ENCODE data around the gene RETREG3. TPM values are rescaled to one million over a fixed set of nuclear protein-coding genes. Genes with fewer than 3 reads are reported as not detected.
"Not testable (repeated sequence)": the region's sequence is repeated elsewhere in the genome, so short reads cannot be mapped to it uniquely, and the experiment has no call there.

Gene RETREG3
- polyA plus RNA-seq, 5 donors: 46.1 to 65.3 (median 56.0) TPM

GRCh38 chr17:42553866-42554249, 55.3 kb downstream of the RETREG3 start:
- no peak for DNase-seq

GRCh38 chr17:42553161-42553818, 55.9 kb downstream of the RETREG3 start:
- DNase-seq: no peak

- not testable (repeated sequence) for DNase-seq
Observed at GRCh38 chr17:42552736-42553135, 56.4 kb downstream of the RETREG3 start, which contains the start of gene HSD17B1. Gene HSD17B1, plus strand, starts transcription at chr17:42552923. Its CDS starts 11 bp downstream, at chr17:42552934.

- no peak for DNase-seq
Observed at GRCh38 chr17:42548993-42549755, 60.0 kb downstream of the RETREG3 start.

- no peak for DNase-seq
Observed at GRCh38 chr17:42548070-42548837, 60.9 kb downstream of the RETREG3 start.

- no peak for DNase-seq
Observed at GRCh38 chr17:42547698-42548069, 61.5 kb downstream of the RETREG3 start.

GRCh38 chr17:42547001-42547461, 62.1 kb downstream of the RETREG3 start:
- DNase-seq: no peak

GRCh38 chr17:42545755-42546505, 63.2 kb downstream of the RETREG3 start:
- not testable (repeated sequence) for DNase-seq

- DNase-seq: no peak
Observed at GRCh38 chr17:42544874-42545283, 64.3 kb downstream of the RETREG3 start.

- no peak for DNase-seq
Observed at GRCh38 chr17:42543190-42544079, 65.7 kb downstream of the RETREG3 start.

GRCh38 chr17:42541041-42541833, 67.9 kb downstream of the RETREG3 start:
- no peak for DNase-seq

- not testable (repeated sequence) for DNase-seq
Observed at GRCh38 chr17:42540558-42540957, 68.6 kb downstream of the RETREG3 start.

GRCh38 chr17:42538482-42538881, 70.7 kb downstream of the RETREG3 start:
- no peak for DNase-seq

- DNase-seq: no peak
Observed at GRCh38 chr17:42537826-42538451, 71.2 kb downstream of the RETREG3 start.

GRCh38 chr17:42537156-42537805, 71.9 kb downstream of the RETREG3 start:
- no peak for DNase-seq

- DNase-seq: peak; percentile 67 to 75
Observed at GRCh38 chr17:42536372-42537155, 72.6 kb downstream of the RETREG3 start.

GRCh38 chr17:42536048-42536371, 73.2 kb downstream of the RETREG3 start, which contains the start of gene NAGLU:
Gene NAGLU, plus strand, starts transcription at chr17:42536241. Its CDS starts 32 bp downstream, at chr17:42536273.
- DNase-seq: peak; percentile 92 to 93
